WTC11 (cell line): ENCODE results near the gene PKM. TPM values are rescaled to one million over a fixed set of nuclear protein-coding genes. Genes with fewer than 3 reads are reported as not detected.

ENCODE experiments used
- ATAC-seq: fragments of 200-7000 bp; cut with Tn5 transposase; 2 replicates; pipeline ENCODE4 v1.10.0; 2021; ENCODE audit warnings: mild to moderate bottlenecking, moderate library complexity
- CTCF ChIA-PET: fragments of 300-600 bp; sonication (Branson Sonifier 250); formaldehyde crosslinking; loops from one replicate; lab custom pipeline; 2021; ENCODE audit warnings: antibody characterized with exemption; lab: Charles Lee
- POLR2A ChIA-PET: fragments of 350-600 bp; sonication (Branson Sonifier 250); formaldehyde crosslinking; loops from one replicate; lab custom pipeline; 2021; ENCODE audit warnings: antibody characterized with exemption; lab: Charles Lee
- DNase-seq: peaks from one replicate; pipeline ENCODE4 v3.0.0; 2021; ENCODE audit warnings: low spot score
- H3K27ac Mint-ChIP-seq: 2 replicates; pipeline ENCODE4 v1.8.0; 2021; ENCODE audit warnings: mixed read lengths
- H3K27me3 Mint-ChIP-seq: 2 replicates; pipeline ENCODE4 v1.8.0; 2021; ENCODE audit warnings: low read depth, mild to moderate bottlenecking, moderate library complexity, mixed read lengths
- H3K36me3 Mint-ChIP-seq: 2 replicates; pipeline ENCODE4 v1.8.0; 2021; ENCODE audit warnings: mixed read lengths
- H3K4me1 Mint-ChIP-seq: 2 replicates; pipeline ENCODE4 v1.8.0; 2022; ENCODE audit warnings: mixed read lengths
- H3K4me3 Mint-ChIP-seq: 2 replicates; pipeline ENCODE4 v1.8.0; 2021; ENCODE audit warnings: mild to moderate bottlenecking, moderate library complexity, mixed read lengths
- H3K9me3 Mint-ChIP-seq: 2 replicates; pipeline ENCODE4 v1.8.0; 2021; ENCODE audit warnings: mixed read lengths
- EMX1 ChIP-seq: fragments of 250-450 bp; sonication (Bioruptor Pico); IDR thresholded peaks from 2 replicates; pipeline ENCODE4 v1.8.0; 2021; ENCODE audit warnings: mild to moderate bottlenecking
- FOXJ3 ChIP-seq: sonication (generic); formaldehyde crosslinking; IDR thresholded peaks from 2 replicates; pipeline ENCODE4 v1.9.0; 2021; ENCODE audit warnings: missing genetic modification reagents, mild to moderate bottlenecking, borderline replicate concordance
- FOXP1 ChIP-seq: sonication (generic); formaldehyde crosslinking; IDR thresholded peaks from 2 replicates; pipeline ENCODE4 v1.8.0; 2022; ENCODE audit warnings: missing genetic modification reagents, mild to moderate bottlenecking, moderate library complexity, borderline replicate concordance
- HMGA2 ChIP-seq: fragments of 250-450 bp; sonication (Bioruptor Pico); IDR thresholded peaks from 2 replicates; pipeline ENCODE4 v1.4.0; 2021; ENCODE audit warnings: mild to moderate bottlenecking, moderate library complexity
- NR1H2 ChIP-seq: sonication (generic); formaldehyde crosslinking; IDR thresholded peaks from 2 replicates; pipeline ENCODE4 v1.9.0; 2021; ENCODE audit warnings: mild to moderate bottlenecking, moderate library complexity, missing genetic modification reagents
- TEAD4 ChIP-seq: sonication (generic); formaldehyde crosslinking; IDR thresholded peaks from 2 replicates; pipeline ENCODE4 v1.8.0; 2022; ENCODE audit warnings: mild to moderate bottlenecking, missing genetic modification reagents
- ZNF232 ChIP-seq: sonication (generic); formaldehyde crosslinking; IDR thresholded peaks from 2 replicates; pipeline ENCODE4 v1.8.0; 2022; ENCODE audit warnings: mild to moderate bottlenecking, missing genetic modification reagents
- ZNF263 ChIP-seq: sonication (generic); formaldehyde crosslinking; IDR thresholded peaks from 2 replicates; pipeline ENCODE4 v1.8.1; 2022; ENCODE audit warnings: low read depth, mild to moderate bottlenecking, moderate library complexity, missing genetic modification reagents
- ZNF317 ChIP-seq: sonication (generic); formaldehyde crosslinking; IDR thresholded peaks from 2 replicates; pipeline ENCODE4 v1.8.1; 2023; ENCODE audit warnings: low read depth, mild to moderate bottlenecking, moderate library complexity, missing genetic modification reagents, borderline replicate concordance
- ZNF396 ChIP-seq: fragments of 250-450 bp; sonication (Bioruptor Pico); IDR thresholded peaks from 2 replicates; pipeline ENCODE4 v1.8.0; 2021; ENCODE audit warnings: mild to moderate bottlenecking, moderate library complexity, borderline replicate concordance
- total RNA-seq: library from RNA; stranded (reverse); gene quantifications from 3 replicates; pipeline ENCODE4 v1.2.3, GENCODE V29; 2021
- TF ChIP-seq, protein P1 (sequence below): sonication (generic); formaldehyde crosslinking; IDR thresholded peaks from 2 replicates; pipeline ENCODE4 v1.8.0; 2023; ENCODE audit warnings: mild to moderate bottlenecking, missing genetic modification reagents
- TF ChIP-seq, protein P2 (sequence below): sonication (generic); formaldehyde crosslinking; IDR thresholded peaks from 2 replicates; pipeline ENCODE4 v1.8.0; 2022; ENCODE audit warnings: mild to moderate bottlenecking, missing genetic modification reagents
- TF ChIP-seq, protein P3 (sequence below): sonication (generic); formaldehyde crosslinking; IDR thresholded peaks from 2 replicates; pipeline ENCODE4 v1.8.0; 2023; ENCODE audit warnings: missing genetic modification reagents, mild to moderate bottlenecking, borderline replicate concordance
- TF ChIP-seq, protein P4 (sequence below): sonication (generic); formaldehyde crosslinking; IDR thresholded peaks from 2 replicates; pipeline ENCODE4 v1.8.1; 2022; ENCODE audit warnings: mild to moderate bottlenecking, missing genetic modification reagents, moderate library complexity, borderline replicate concordance

Gene PKM
- total RNA-seq, 1 experiment from 2014 or later: 858 TPM

DNA sequence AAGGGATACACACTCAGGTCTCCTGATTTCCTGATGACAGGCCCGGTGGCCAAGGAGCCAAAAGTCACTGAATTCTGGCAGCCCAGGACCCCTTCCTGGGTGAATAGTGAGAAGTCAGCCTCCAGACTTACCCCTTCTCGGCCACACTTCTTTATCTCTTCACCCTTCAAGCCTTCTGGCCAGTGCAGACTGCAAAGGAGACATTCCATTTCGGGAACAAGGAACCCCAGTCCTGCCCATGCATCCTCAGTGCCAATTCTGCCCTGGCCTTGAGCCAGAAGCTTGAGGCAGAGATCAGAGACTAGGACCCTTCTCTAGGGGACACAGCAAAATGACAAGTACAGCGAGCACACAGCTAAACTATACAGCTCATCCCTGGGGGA is 62.2 kb downstream of the PKM start:
- no peak for TF ChIP-seq ZNF232
- no peak for TF ChIP-seq ZNF263
- no peak for TF ChIP-seq ZNF396 (CRISPR knock-in tag)
- no peak for TF ChIP-seq HMGA2 (CRISPR knock-in tag)
- no peak for TF ChIP-seq NR1H2 (CRISPR knock-in tag)
- TF ChIP-seq, protein P1, sequence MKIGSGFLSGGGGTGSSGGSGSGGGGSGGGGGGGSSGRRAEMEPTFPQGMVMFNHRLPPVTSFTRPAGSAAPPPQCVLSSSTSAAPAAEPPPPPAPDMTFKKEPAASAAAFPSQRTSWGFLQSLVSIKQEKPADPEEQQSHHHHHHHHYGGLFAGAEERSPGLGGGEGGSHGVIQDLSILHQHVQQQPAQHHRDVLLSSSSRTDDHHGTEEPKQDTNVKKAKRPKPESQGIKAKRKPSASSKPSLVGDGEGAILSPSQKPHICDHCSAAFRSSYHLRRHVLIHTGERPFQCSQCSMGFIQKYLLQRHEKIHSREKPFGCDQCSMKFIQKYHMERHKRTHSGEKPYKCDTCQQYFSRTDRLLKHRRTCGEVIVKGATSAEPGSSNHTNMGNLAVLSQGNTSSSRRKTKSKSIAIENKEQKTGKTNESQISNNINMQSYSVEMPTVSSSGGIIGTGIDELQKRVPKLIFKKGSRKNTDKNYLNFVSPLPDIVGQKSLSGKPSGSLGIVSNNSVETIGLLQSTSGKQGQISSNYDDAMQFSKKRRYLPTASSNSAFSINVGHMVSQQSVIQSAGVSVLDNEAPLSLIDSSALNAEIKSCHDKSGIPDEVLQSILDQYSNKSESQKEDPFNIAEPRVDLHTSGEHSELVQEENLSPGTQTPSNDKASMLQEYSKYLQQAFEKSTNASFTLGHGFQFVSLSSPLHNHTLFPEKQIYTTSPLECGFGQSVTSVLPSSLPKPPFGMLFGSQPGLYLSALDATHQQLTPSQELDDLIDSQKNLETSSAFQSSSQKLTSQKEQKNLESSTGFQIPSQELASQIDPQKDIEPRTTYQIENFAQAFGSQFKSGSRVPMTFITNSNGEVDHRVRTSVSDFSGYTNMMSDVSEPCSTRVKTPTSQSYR (CRISPR knock-in tag): no peak
- Mint-ChIP-seq H3K9me3 (no peaks in the 10 kb centered on the region), H3K4me1 (peaks cover 11% of the 10 kb centered on the region), H3K27ac (no peak overlapping the region), H3K4me3 (no peak overlapping the region), H3K27me3 (no peaks in the 10 kb centered on the region), H3K36me3 (no peaks in the 10 kb centered on the region)
- POLR2A ChIA-PET: no interaction called here
- DNase-seq (no peak), ATAC-seq (no peak)
- CTCF ChIA-PET: interaction anchor here (1.0 to 2.0 kb wide), 3 partner anchors 8 to 16 kb away, joined by 3 to 9 read pairs (median 5); no protein-coding TSS in a partner anchor

DNA sequence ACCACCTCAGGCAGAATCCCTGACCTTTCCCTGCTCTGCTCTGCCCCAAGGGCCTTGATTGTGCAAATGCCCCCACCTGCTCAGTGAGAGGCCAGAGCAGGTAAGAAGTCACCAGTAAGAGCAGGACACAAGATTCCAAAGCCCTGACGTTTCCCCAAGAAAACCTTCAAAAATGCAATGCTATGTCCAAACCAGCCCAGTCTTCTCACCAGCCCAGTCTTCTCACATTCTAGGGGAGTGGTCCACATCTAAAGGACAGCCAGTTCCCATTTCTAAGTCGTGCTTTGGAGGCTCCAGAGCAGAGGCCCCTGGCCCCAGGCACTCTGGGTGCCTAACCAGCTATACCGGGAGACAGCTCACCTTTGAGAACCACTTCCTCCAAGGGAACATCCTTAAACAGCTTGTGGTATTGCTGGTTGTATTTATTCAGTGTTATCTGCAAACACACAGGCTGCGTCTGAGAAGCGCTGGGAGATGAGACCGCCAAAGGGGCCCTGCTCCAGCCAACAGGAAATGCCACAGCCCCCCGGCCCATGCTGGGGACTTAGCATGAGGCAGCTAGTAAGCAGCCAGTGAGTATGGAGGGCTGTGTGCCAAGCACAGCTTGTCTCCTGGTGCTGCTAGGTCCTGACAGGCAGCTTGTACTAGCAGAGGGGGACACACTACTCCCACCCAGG is 62.7 kb downstream of the PKM start:
- Mint-ChIP-seq H3K36me3 (no peaks in the 10 kb centered on the region), H3K4me3 (no peak overlapping the region), H3K9me3 (no peaks in the 10 kb centered on the region), H3K4me1 (peaks cover 11% of the 10 kb centered on the region), H3K27me3 (no peaks in the 10 kb centered on the region), H3K27ac (peak overlapping the region; percentile 13; the same call in 1 of the 2 replicates)
- DNase-seq: no peak
- no peak for TF ChIP-seq EMX1 (CRISPR knock-in tag)
- POLR2A ChIA-PET: no interaction called here
- CTCF ChIA-PET: interaction anchor here (1.0 to 2.0 kb wide), 3 partner anchors 9 to 16 kb away, joined by 3 to 9 read pairs (median 5); no protein-coding TSS in a partner anchor
- peak; percentile 25; the same call in 1 of the 2 replicates for ATAC-seq

DNA sequence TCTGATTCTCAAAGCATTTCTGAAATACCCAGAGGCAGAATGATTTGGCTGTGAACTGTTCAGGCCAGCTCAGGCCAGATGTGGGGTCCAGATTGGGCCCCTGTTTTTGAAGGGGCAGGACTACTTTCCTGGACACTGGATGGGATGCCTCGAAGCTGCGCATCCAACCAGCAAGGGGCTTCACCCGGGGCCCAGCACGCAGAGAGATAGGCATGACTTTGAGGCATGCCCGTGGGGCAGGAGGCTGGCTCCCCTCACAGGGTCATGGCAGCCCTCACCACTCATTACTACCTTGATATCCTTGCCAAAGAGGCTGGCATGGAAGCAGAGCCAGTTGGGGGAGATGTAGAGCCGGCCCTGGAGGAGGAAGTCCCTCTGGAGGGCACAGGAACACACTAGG is 63.5 kb downstream of the PKM start:
- DNase-seq: no peak
- no peak overlapping the region for H3K4me3 Mint-ChIP-seq
- H3K27ac Mint-ChIP-seq: no peak overlapping the region
- no peak for ATAC-seq
- CTCF ChIA-PET: no interaction called here
- H3K36me3 Mint-ChIP-seq: no peaks in the 10 kb centered on the region
- no peak for TF ChIP-seq ZNF317 (CRISPR knock-in tag)
- no peaks in the 10 kb centered on the region for H3K9me3 Mint-ChIP-seq
- H3K27me3 Mint-ChIP-seq: no peaks in the 10 kb centered on the region
- POLR2A ChIA-PET: no interaction called here
- H3K4me1 Mint-ChIP-seq: peaks cover 11% of the 10 kb centered on the region

DNA sequence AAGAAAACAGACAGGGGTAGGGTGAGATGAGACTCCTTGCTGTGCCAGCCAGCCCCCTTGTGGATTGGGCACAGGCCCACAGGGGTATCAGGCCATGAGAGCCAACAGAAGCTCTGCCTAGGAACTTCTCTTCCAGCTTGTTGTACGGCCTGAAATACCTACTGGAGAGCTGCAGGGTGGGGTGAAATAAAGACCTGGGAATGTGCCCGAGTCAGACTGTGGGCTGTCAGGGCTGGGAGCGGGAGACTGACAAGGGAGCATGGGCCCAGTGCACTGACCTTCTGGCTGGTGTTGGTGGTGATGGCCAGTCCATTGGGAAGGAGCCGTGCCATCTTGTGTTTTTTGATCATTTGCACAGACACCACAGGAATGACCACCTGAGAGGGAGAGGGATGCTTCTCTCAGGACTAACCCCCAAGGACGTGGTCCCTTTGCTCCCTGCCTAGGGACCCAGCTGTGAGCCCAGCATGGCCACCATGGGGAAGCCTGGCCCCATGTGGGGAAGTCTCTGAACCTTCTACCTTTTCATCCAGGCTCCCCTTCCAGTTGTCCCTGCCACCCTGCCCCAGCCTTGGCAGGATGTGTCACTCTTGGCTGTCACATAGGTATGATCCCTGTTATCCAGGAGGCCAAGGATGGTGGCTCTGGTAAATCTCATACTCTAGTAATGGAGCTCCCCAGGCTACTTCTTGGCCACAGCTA is 64.1 kb downstream of the PKM start:
- POLR2A ChIA-PET: no interaction called here
- H3K4me3 Mint-ChIP-seq: no peak overlapping the region
- H3K27ac Mint-ChIP-seq: no peak overlapping the region
- DNase-seq (no peak), ATAC-seq (no peak)
- no peaks in the 10 kb centered on the region for H3K36me3 Mint-ChIP-seq
- CTCF ChIA-PET: no interaction called here
- H3K27me3 Mint-ChIP-seq: no peaks in the 10 kb centered on the region
- no peaks in the 10 kb centered on the region for H3K9me3 Mint-ChIP-seq
- peaks cover 11% of the 10 kb centered on the region for H3K4me1 Mint-ChIP-seq
- TF ChIP-seq, protein P2, sequence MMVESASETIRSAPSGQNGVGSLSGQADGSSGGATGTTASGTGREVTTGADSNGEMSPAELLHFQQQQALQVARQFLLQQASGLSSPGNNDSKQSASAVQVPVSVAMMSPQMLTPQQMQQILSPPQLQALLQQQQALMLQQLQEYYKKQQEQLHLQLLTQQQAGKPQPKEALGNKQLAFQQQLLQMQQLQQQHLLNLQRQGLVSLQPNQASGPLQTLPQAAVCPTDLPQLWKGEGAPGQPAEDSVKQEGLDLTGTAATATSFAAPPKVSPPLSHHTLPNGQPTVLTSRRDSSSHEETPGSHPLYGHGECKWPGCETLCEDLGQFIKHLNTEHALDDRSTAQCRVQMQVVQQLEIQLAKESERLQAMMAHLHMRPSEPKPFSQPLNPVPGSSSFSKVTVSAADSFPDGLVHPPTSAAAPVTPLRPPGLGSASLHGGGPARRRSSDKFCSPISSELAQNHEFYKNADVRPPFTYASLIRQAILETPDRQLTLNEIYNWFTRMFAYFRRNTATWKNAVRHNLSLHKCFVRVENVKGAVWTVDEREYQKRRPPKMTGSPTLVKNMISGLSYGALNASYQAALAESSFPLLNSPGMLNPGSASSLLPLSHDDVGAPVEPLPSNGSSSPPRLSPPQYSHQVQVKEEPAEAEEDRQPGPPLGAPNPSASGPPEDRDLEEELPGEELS (CRISPR knock-in tag): no peak
- TF ChIP-seq HMGA2 (CRISPR knock-in tag) (no peak), FOXP1 (CRISPR knock-in tag) (no peak), FOXJ3 (CRISPR knock-in tag) (no peak), TEAD4 (CRISPR knock-in tag) (no peak)
- TF ChIP-seq, protein P3, sequence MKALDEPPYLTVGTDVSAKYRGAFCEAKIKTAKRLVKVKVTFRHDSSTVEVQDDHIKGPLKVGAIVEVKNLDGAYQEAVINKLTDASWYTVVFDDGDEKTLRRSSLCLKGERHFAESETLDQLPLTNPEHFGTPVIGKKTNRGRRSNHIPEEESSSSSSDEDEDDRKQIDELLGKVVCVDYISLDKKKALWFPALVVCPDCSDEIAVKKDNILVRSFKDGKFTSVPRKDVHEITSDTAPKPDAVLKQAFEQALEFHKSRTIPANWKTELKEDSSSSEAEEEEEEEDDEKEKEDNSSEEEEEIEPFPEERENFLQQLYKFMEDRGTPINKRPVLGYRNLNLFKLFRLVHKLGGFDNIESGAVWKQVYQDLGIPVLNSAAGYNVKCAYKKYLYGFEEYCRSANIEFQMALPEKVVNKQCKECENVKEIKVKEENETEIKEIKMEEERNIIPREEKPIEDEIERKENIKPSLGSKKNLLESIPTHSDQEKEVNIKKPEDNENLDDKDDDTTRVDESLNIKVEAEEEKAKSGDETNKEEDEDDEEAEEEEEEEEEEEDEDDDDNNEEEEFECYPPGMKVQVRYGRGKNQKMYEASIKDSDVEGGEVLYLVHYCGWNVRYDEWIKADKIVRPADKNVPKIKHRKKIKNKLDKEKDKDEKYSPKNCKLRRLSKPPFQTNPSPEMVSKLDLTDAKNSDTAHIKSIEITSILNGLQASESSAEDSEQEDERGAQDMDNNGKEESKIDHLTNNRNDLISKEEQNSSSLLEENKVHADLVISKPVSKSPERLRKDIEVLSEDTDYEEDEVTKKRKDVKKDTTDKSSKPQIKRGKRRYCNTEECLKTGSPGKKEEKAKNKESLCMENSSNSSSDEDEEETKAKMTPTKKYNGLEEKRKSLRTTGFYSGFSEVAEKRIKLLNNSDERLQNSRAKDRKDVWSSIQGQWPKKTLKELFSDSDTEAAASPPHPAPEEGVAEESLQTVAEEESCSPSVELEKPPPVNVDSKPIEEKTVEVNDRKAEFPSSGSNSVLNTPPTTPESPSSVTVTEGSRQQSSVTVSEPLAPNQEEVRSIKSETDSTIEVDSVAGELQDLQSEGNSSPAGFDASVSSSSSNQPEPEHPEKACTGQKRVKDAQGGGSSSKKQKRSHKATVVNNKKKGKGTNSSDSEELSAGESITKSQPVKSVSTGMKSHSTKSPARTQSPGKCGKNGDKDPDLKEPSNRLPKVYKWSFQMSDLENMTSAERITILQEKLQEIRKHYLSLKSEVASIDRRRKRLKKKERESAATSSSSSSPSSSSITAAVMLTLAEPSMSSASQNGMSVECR (CRISPR knock-in tag): no peak
- TF ChIP-seq, protein P4, sequence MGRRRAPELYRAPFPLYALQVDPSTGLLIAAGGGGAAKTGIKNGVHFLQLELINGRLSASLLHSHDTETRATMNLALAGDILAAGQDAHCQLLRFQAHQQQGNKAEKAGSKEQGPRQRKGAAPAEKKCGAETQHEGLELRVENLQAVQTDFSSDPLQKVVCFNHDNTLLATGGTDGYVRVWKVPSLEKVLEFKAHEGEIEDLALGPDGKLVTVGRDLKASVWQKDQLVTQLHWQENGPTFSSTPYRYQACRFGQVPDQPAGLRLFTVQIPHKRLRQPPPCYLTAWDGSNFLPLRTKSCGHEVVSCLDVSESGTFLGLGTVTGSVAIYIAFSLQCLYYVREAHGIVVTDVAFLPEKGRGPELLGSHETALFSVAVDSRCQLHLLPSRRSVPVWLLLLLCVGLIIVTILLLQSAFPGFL (CRISPR knock-in tag): no peak
